NT2/D1 (cell line): Measurements from ENCODE around the gene LPO.

ENCODE experiments used
- DNase-seq: peaks from one replicate; pipeline ENCODE4 v3.0.0-alpha.2; 2011; ENCODE audit warnings: low read depth, low spot score
- H3K27me3 ChIP-seq: 2 replicates; pipeline ENCODE4 v1.6.0; 2011; ENCODE audit warnings: mild to moderate bottlenecking; ENCODE audit not compliant: insufficient read length, insufficient read depth
- H3K36me3 ChIP-seq: 2 replicates; pipeline ENCODE4 v1.6.1; 2011; ENCODE audit warnings: mild to moderate bottlenecking, low read length, mixed read lengths; ENCODE audit not compliant: insufficient read depth, insufficient read length
- H3K4me1 ChIP-seq: 2 replicates; pipeline ENCODE4 v1.5.1; 2011; ENCODE audit not compliant: insufficient read depth, insufficient read length
- H3K4me3 ChIP-seq: 2 replicates; pipeline ENCODE4 v1.5.1; 2011; ENCODE audit warnings: low read depth; ENCODE audit not compliant: insufficient read length
- H3K9ac ChIP-seq: 2 replicates; pipeline ENCODE4 v1.6.0; 2011; ENCODE audit warnings: low read depth; ENCODE audit not compliant: insufficient read length
- H3K9me3 ChIP-seq: 2 replicates; pipeline ENCODE4 v1.5.1; 2011; ENCODE audit warnings: mild to moderate bottlenecking, low read length; ENCODE audit not compliant: insufficient read depth
- SUZ12 ChIP-seq: IDR thresholded peaks from 2 replicates; pipeline ENCODE4 v1.6.1; 2011; ENCODE audit not compliant: insufficient read length, insufficient read depth; ENCODE audit errors: extremely low read depth
- YY1 ChIP-seq: IDR thresholded peaks from 2 replicates; pipeline ENCODE4 v1.6.1; 2011; ENCODE audit not compliant: insufficient read length, insufficient read depth
- ZNF274 ChIP-seq: IDR thresholded peaks from 2 replicates; pipeline ENCODE4 v1.6.1; 2011; ENCODE audit warnings: mild to moderate bottlenecking, low read depth, low read length

Gene LPO

DNA sequence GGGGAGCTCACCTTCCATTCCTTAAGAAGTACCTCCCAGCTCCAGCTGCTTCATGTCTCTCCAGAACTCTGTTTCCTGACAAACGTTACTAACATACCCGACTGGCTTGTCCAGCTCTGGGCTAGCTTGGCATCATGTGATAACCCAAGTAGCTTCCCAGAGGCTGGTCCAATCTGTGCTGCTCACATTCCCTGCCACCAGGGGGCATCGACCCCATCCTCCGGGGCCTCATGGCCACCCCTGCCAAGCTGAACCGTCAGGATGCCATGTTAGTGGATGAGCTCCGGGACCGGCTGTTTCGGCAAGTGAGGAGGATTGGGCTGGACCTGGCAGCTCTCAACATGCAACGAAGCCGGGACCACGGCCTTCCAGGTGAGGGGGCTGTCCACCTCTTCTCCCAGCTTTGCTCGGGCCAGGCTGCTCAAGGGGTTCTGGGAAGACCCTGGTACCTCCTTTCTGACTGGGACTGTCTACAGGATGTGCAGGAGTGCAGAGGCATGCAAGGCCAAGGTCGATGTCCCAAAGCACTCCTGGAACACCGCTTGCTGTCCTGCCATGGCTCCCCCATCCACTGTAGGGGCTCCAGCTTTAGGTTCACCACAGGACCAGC is 38.3 kb upstream of the LPO start:
- no peaks in the 10 kb centered on the region for H3K4me1 ChIP-seq
- DNase-seq = peak; percentile 33
- H3K9me3 ChIP-seq = no peaks in the 10 kb centered on the region
- H3K27me3 ChIP-seq = peaks cover 2% of the 10 kb centered on the region
- H3K9ac ChIP-seq = no peak overlapping the region
- no peak for TF ChIP-seq SUZ12
- TF ChIP-seq YY1 = no peak
- TF ChIP-seq ZNF274 = no peak
- H3K4me3 ChIP-seq = no peak overlapping the region
- peaks cover under 1% of the 10 kb centered on the region for H3K36me3 ChIP-seq

GRCh38 chr17:58202859-58203258 is 35.5 kb upstream of the LPO start:
- Histone ChIP-seq H3K27me3 (no peaks in the 10 kb centered on the region), H3K9me3 (no peaks in the 10 kb centered on the region), H3K4me3 (no peak overlapping the region), H3K4me1 (peaks cover 5% of the 10 kb centered on the region), H3K9ac (no peak overlapping the region), H3K36me3 (peaks cover 26% of the 10 kb centered on the region)
- TF ChIP-seq YY1 (no peak), SUZ12 (no peak), ZNF274 (no peak)
- no peak for DNase-seq

DNA sequence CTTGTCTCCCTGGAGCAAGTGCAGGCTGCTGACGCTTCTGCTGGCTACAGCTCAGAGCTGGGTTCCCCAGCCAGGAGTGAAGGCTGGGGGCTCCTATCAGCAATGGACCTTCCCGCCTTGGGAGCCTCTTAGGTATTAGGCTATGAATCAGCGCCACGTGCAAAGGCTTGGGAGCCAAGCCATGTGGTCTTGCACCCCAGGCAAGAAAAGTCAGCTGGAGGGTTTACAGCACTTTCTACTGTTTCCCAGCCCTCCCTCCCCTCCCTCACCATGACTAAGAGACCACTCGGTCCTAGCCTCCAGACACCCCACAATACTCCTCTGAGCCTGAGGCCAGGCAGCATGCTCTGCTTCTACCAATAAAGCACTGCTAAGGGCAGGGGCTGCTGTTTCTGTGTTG is 33.6 kb upstream of the LPO start:
- no peak overlapping the region for H3K9ac ChIP-seq
- peaks cover 40% of the 10 kb centered on the region for H3K36me3 ChIP-seq
- DNase-seq = no peak
- no peak overlapping the region for H3K4me3 ChIP-seq
- no peaks in the 10 kb centered on the region for H3K27me3 ChIP-seq
- no peaks in the 10 kb centered on the region for H3K9me3 ChIP-seq
- H3K4me1 ChIP-seq = peaks cover 5% of the 10 kb centered on the region
- TF ChIP-seq YY1 = no peak
- TF ChIP-seq SUZ12 = no peak

GRCh38 chr17:58205936-58206335 is 32.4 kb upstream of the LPO start:
- Histone ChIP-seq H3K36me3 (peaks cover 51% of the 10 kb centered on the region), H3K4me3 (no peak overlapping the region), H3K4me1 (peaks cover 5% of the 10 kb centered on the region), H3K27me3 (no peaks in the 10 kb centered on the region), H3K9ac (no peak overlapping the region), H3K9me3 (no peaks in the 10 kb centered on the region)
- TF ChIP-seq ZNF274 (no peak), YY1 (no peak), SUZ12 (no peak)
- DNase-seq = no peak

GRCh38 chr17:58207451-58207850 is 30.9 kb upstream of the LPO start:
- Histone ChIP-seq H3K4me1 (peaks cover 5% of the 10 kb centered on the region), H3K27me3 (no peaks in the 10 kb centered on the region), H3K36me3 (peaks cover 63% of the 10 kb centered on the region), H3K9me3 (no peaks in the 10 kb centered on the region), H3K4me3 (no peak overlapping the region), H3K9ac (no peak overlapping the region)
- no peak for TF ChIP-seq SUZ12
- no peak for TF ChIP-seq YY1
- no peak for TF ChIP-seq ZNF274
- DNase-seq = no peak

DNA sequence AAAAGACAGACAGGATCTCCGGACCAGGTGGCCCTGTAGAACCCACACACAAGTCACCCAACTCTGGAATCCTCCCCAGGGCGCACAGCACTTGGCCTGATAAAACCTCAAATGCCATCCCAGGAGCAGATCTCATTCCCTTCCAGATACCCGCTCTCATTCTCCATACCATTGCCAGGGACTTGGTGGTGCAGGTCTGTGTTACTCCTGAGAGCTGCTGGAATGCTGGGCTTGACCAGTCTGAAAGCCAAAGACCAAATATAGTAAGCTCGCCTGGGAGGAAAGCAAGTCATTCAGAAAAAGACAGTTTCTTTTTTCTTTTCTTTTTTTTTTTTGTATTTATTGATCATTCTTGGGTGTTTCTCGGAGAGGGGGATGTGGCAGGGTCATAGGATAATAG is 30.0 kb upstream of the LPO start:
- no peak for TF ChIP-seq SUZ12
- TF ChIP-seq ZNF274 = no peak
- no peak for DNase-seq
- H3K27me3 ChIP-seq = no peaks in the 10 kb centered on the region
- no peaks in the 10 kb centered on the region for H3K9me3 ChIP-seq
- H3K9ac ChIP-seq = no peak overlapping the region
- peaks cover 5% of the 10 kb centered on the region for H3K4me1 ChIP-seq
- H3K4me3 ChIP-seq = no peak overlapping the region
- peaks cover 71% of the 10 kb centered on the region for H3K36me3 ChIP-seq

- TF ChIP-seq YY1 (no peak), SUZ12 (no peak), ZNF274 (no peak)
- no peak for DNase-seq
- Histone ChIP-seq H3K9ac (no peak overlapping the region), H3K4me1 (peaks cover 5% of the 10 kb centered on the region), H3K4me3 (no peak overlapping the region), H3K9me3 (no peaks in the 10 kb centered on the region), H3K27me3 (no peaks in the 10 kb centered on the region), H3K36me3 (peaks cover 83% of the 10 kb centered on the region)
Observed at GRCh38 chr17:58210922-58211321, 27.5 kb upstream of the LPO start.

- TF ChIP-seq ZNF274 = no peak
- TF ChIP-seq SUZ12 = no peak
- TF ChIP-seq YY1 = no peak
- Histone ChIP-seq H3K9ac (no peak overlapping the region), H3K36me3 (peaks cover 51% of the 10 kb centered on the region), H3K27me3 (no peaks in the 10 kb centered on the region), H3K4me3 (no peak overlapping the region), H3K4me1 (no peaks in the 10 kb centered on the region), H3K9me3 (no peaks in the 10 kb centered on the region)
- DNase-seq = no peak
Observed at GRCh38 chr17:58215685-58216084, 22.7 kb upstream of the LPO start.
